Measurements from ENCODE around the gene CUL5.
"Not testable (repeated sequence)": the region's sequence is repeated elsewhere in the genome, so short reads cannot be mapped to it uniquely, and the experiment has no call there.

Gene CUL5

DNA sequence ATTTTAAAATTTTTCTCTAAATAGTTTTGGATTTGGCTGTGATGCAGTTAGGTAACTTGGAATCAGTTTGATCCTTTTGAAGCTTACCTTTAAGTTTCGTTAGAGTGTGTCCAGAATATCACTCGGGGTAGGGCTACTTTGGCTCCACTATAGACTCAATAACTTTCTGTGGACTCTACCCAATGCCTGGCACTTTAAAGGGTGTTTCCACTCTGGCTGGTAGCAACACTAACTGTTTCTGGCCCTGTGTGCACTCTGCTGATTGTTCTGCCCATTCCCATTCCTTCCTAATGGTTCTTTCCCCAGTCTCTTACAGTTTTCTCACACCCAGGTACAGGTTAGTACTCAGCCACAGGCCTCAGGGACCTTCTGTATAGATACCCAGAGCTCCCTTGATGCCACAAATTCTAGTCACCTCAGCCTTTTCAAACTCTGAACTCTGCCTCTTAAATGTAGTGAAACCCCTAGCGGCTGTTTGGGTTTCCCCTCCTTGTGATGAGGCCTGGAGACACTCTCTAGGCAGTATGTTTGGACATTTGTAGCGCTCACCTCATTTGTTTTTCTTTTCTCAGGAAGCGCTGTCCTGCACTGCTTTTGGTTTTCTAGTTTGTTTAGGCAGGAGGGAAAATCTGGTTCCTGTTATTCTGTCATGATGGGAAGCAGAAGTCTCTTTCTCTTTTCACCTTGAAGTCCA, 16.8 kb downstream of the CUL5 start:
- DNase-seq (ENCODE audit: low read depth): no peak

GRCh38 chr11:108027057-108027456, 18.4 kb downstream of the CUL5 start:
- no peak for DNase-seq (ENCODE audit: low read depth)

GRCh38 chr11:108028822-108029441, 20.2 kb downstream of the CUL5 start:
- not testable (repeated sequence) for DNase-seq (ENCODE audit: low read depth)

- DNase-seq (ENCODE audit: low read depth): not testable (repeated sequence)
These were observed 22.9 kb downstream of the CUL5 start for GRCh38 chr11:108031604-108032003.

DNA sequence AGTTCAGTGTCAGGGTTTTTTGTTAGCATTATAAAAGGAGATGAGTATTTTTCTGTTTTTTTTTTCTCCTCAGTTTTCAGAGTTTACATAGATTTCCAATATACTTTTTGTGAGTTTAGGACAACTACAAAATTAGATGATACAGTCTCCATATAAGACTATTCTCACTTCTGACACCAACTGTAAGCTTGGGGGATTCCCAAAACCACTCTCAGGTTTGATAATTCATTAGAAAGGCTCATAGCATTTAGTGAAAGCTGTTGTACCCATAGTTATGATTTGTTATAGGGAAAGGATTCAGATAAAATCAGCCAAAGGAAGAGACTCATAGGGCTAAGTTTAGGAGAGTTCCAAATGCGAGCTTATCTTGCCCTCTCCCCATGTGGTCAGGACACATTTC, 24.1 kb downstream of the CUL5 start:
- DNase-seq (ENCODE audit: low read depth): no peak

GRCh38 chr11:108034034-108034433, 25.3 kb downstream of the CUL5 start:
- DNase-seq (ENCODE audit: low read depth): no peak

DNA sequence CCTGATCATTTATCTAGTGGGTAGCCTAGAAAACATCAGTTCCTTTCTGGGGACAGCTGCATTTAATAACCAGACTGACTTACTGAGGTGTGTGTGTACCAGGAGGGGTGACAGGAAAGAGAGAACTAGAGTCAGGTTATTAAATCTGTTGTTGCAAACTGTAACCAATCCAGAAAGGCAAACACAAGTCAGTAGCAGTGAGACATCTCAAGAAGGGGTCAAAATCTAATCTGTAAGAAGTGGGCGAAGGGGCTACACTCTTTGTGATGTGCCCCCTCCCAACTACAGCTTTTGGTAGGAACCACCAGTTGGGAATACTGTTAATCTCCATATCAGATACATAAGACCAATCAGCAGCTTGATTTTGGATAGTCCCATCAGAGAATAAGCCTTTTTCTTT, 26.3 kb downstream of the CUL5 start:
- DNase-seq (ENCODE audit: low read depth): no peak

- no peak for DNase-seq (ENCODE audit: low read depth)
These were observed 27.0 kb downstream of the CUL5 start for GRCh38 chr11:108035690-108036089.

DNA sequence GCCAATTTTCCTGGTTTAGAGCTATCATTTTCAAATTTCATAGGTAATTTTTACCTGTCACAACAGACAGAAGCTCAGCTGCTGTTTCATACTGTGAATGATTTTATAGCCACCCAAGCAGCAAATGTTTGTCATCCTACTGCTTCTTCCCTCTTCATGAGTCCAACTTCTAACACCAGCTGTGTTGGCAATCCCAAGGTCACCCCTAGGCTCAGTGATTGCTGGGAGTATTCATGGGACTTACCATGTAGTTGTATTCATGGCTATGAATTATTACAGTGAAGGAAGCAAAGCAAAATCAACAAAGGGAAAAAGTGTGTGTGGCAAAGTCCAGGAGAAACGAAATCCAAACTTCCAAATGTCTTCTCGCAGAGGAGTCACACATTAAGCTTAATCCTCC, 28.5 kb downstream of the CUL5 start:
- DNase-seq (ENCODE audit: low read depth): no peak

- DNase-seq (ENCODE audit: low read depth): peak; percentile 17
These were observed 28.9 kb downstream of the CUL5 start for GRCh38 chr11:108037636-108038035.

GRCh38 chr11:108048269-108048668, 39.6 kb downstream of the CUL5 start:
- no peak for DNase-seq (ENCODE audit: low read depth)

DNA sequence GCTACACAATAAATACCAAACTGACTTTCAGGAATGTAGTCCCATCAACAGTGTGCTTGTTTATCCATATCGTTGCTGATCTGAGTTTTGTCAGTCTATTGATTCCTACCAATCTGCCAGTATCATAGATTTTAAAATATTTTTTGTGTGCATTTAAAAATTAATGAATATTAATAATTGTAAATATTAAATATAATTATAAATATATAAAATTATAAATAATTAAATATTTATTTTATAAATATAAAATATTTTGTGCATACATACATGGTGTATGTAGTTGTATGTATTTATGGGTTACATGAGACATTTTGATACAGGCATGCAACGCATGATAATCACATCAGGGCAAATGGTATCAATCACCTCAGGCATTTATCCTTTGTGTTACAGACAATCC, 53.6 kb downstream of the CUL5 start:
- no peak for DNase-seq (ENCODE audit: low read depth)

DNA sequence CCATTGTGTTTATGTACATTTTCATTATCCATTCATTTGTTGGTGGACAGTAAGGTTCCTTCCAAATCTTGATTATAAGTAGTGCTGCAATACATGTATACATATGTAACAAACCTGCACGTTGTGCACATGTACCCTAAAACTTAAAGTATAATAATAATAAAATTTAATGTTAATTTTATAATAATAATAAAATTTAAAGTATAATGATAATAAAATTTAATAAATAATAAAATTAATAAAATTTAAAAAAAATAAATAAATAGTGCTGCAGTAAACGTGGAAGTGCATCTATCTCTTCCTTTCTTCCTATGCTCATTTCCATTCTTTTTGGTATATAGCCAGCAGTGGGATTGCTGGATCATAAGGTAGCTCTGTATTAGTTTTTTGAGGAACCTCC, 54.7 kb downstream of the CUL5 start:
- no peak for DNase-seq (ENCODE audit: low read depth)

GRCh38 chr11:108069947-108070346, 61.2 kb downstream of the CUL5 start:
- peak; percentile 40 for DNase-seq (ENCODE audit: low read depth)

GRCh38 chr11:108084811-108085210, 76.1 kb downstream of the CUL5 start:
- no peak for DNase-seq (ENCODE audit: low read depth)

GRCh38 chr11:108085672-108086071, 77.0 kb downstream of the CUL5 start:
- no peak for DNase-seq (ENCODE audit: low read depth)

- no peak for DNase-seq (ENCODE audit: low read depth)
These were observed 83.4 kb downstream of the CUL5 start for GRCh38 chr11:108092134-108092533.

GRCh38 chr11:108093128-108093904, 84.6 kb downstream of the CUL5 start:
- DNase-seq (ENCODE audit: low read depth): no peak

DNA sequence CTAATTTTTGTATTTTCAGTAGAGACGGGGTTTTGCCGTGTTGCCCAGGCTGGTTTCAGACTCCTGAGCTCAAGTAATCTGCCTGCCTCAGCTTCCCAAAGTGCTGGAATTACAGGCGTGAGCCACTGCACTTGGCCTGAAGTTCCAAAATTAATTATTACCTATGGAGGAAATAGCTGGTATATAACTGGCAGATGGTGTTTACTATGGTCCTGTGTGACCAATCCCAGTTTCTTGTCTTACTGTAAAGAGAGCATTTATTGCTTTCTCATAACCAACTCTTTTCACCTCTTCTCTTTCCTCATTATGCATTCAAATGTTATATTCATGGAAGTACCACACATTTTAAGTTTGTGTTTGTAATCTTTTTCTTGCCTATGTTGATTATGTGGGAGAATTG, 88.5 kb downstream of the CUL5 start:
- no peak for DNase-seq (ENCODE audit: low read depth)

- DNase-seq (ENCODE audit: low read depth): no peak
These were observed 92.5 kb downstream of the CUL5 start for GRCh38 chr11:108101090-108101775.

DNA sequence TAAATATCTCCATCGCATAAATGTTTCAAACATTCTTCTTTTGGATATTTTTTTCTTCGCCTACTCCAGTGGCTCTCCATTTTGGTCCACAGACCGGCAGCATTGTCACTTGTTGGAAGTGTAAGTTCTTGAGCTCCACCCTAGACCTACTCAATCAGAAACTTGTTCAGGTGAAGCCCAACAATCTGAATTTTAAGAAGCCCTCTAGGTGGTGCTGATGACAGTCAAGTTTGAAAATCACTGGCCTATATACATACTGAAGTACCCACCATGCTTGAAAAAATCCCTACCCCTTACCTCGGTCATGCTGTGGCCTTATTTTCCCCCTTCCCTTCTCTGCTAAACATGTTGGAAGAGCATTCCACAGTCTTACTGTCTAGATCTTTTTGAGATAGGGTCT, 102.4 kb downstream of the CUL5 start:
- no peak for DNase-seq (ENCODE audit: low read depth)

GRCh38 chr11:108112057-108112456, 103.4 kb downstream of the CUL5 start:
- DNase-seq (ENCODE audit: low read depth): no peak
